Measurements from ENCODE around the gene FRA10AC1. TPM values are rescaled to one million over a fixed set of nuclear protein-coding genes. Genes with fewer than 3 reads are reported as not detected.
"Not testable (repeated sequence)": the region's sequence is repeated elsewhere in the genome, so short reads cannot be mapped to it uniquely, and the experiment has no call there.

The FRA10AC1 gene
- total RNA-seq, 5 donors from 2014 or later (not counting 1 experiment from before 2014, with no cell fraction given): 15.2 to 24.1 (median 18.2) TPM

- no CpG with 5 or more reads among the region's 2 CpGs for WGBS (ENCODE audit: insufficient coverage)
- Mint-ChIP-seq H3K27me3 (no peaks in the 10 kb centered on the region), H3K4me1 (peaks cover 29 to 34% (median 31%) of the 10 kb centered on the region in 3 donors), H3K4me3 (no peak overlapping the region), H3K9me3 (no peaks in the 10 kb centered on the region), H3K36me3 (peaks cover 34% of the 10 kb centered on the region), H3K27ac (no peak overlapping the region)
- no peak for ATAC-seq (replicated peaks in 1 of 4)
- ChIA-PET POLR2A (no interaction called here), CTCF (no interaction called here)
- Histone ChIP-seq H3K4me3 (ENCODE audit: control insufficient read depth in 1 of 2, extremely low read depth in 1 of 2, low read length in 1 of 2) (no peak overlapping the region), H3K9me3 (no peaks in the 10 kb centered on the region), H3K27me3 (replicated peaks in 1 of 2; ENCODE audit: control insufficient read depth in 2 of 2, extremely low read depth in 1 of 2, insufficient read depth in 2 of 2, low read length in 1 of 2) (no peaks in the 10 kb centered on the region), H3K36me3 (ENCODE audit: control insufficient read depth in 2 of 2, extremely low read depth in 1 of 2, insufficient read depth in 1 of 2, low read length in 1 of 2) (peaks cover 3 to 35% of the 10 kb centered on the region in 2 donors), H3K4me1 (ENCODE audit: control insufficient read depth in 1 of 2, extremely low read depth in 1 of 2, insufficient read depth in 2 of 2, low read length in 2 of 2) (peaks cover 8 to 10% of the 10 kb centered on the region in 2 experiments), H3K27ac (ENCODE audit: low read length) (no peak overlapping the region)
- no peak for DNase-seq
Measured at GRCh38 chr10:93697207-93697606, 5.2 kb downstream of the FRA10AC1 start.

DNA sequence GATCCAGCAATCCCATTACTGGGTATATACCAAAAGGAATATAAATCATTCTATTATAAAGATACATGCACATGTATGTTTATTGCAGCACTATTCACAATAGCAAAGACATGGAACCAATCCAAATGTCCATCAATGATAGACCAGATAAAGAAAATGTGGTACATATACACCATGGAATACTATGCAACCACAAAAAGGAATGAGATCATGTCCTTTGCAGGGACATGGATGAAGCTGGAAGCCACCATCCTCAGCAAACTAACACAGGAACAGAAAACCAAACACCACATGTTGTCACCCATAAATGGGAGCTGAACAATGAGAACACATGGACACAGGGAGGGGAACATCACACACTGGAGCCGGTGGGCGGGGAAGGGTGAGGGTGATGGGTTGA is 5.8 kb downstream of the FRA10AC1 start:
- peaks cover 3 to 36% of the 10 kb centered on the region in 2 donors for H3K36me3 ChIP-seq (ENCODE audit: control insufficient read depth in 2 of 2, extremely low read depth in 1 of 2, insufficient read depth in 1 of 2, low read length in 1 of 2)
- not testable (repeated sequence) for H3K27me3 ChIP-seq (replicated peaks in 1 of 2; ENCODE audit: control insufficient read depth in 2 of 2, extremely low read depth in 1 of 2, insufficient read depth in 2 of 2, low read length in 1 of 2); DNase-seq

DNA sequence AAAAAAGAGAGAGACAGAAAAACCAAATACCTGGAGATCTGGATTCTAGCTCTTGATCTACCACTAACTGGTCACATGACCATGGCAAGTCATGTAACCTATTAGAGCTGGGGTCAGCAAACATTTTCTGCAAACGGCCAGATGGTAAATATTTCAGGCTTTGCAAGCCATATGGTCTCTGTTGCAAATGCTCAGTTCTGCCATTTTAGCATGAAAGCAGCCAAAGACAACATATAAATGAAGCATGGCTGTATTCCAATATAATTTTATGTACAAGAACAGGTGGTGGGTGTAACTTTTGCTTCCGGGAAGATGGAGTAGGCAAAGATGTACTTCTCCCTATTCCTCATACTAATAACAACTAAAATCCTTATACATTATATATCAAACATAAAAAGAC is 6.7 kb downstream of the FRA10AC1 start:
- CTCF ChIA-PET: no interaction called here
- Histone ChIP-seq H3K36me3 (ENCODE audit: control insufficient read depth in 2 of 2, extremely low read depth in 1 of 2, insufficient read depth in 1 of 2, low read length in 1 of 2) (peaks cover 3 to 43% of the 10 kb centered on the region in 2 donors), H3K27me3 (replicated peaks in 1 of 2; ENCODE audit: control insufficient read depth in 2 of 2, extremely low read depth in 1 of 2, insufficient read depth in 2 of 2, low read length in 1 of 2) (no peaks in the 10 kb centered on the region), H3K27ac (ENCODE audit: low read length) (no peak overlapping the region), H3K4me3 (ENCODE audit: control insufficient read depth in 1 of 2, extremely low read depth in 1 of 2, low read length in 1 of 2) (no peak overlapping the region), H3K9me3 (no peaks in the 10 kb centered on the region), H3K4me1 (ENCODE audit: control insufficient read depth in 1 of 2, extremely low read depth in 1 of 2, insufficient read depth in 2 of 2, low read length in 2 of 2) (peaks cover 1 to 2% of the 10 kb centered on the region in 2 experiments)
- Mint-ChIP-seq H3K4me3 (no peak overlapping the region), H3K4me1 (peaks cover 29 to 34% (median 31%) of the 10 kb centered on the region in 3 donors), H3K9me3 (no peaks in the 10 kb centered on the region), H3K36me3 (peaks cover 40% of the 10 kb centered on the region), H3K27ac (no peak overlapping the region), H3K27me3 (no peaks in the 10 kb centered on the region)
- no peak for ATAC-seq (replicated peaks in 1 of 4)
- POLR2A ChIA-PET: no interaction called here
- WGBS (ENCODE audit: insufficient coverage): 89% methylated on average over 1 of the region's 2 CpGs
- DNase-seq: no peak

More for the DNA sequence above, 5.8 kb downstream of the FRA10AC1 start:
- H3K4me3 Mint-ChIP-seq; H3K27me3 Mint-ChIP-seq; H3K4me1 ChIP-seq (ENCODE audit: control insufficient read depth in 1 of 2, extremely low read depth in 1 of 2, insufficient read depth in 2 of 2, low read length in 2 of 2); CTCF ChIA-PET; H3K27ac Mint-ChIP-seq; POLR2A ChIA-PET; H3K9me3 Mint-ChIP-seq; H3K9me3 ChIP-seq; H3K27ac ChIP-seq (ENCODE audit: low read length); ATAC-seq (replicated peaks in 1 of 4); H3K4me3 ChIP-seq (ENCODE audit: control insufficient read depth in 1 of 2, extremely low read depth in 1 of 2, low read length in 1 of 2): not testable (repeated sequence)
- peaks cover 29 to 34% (median 31%) of the 10 kb centered on the region in 3 donors for H3K4me1 Mint-ChIP-seq
- H3K36me3 Mint-ChIP-seq: peaks cover 37% of the 10 kb centered on the region
- WGBS (ENCODE audit: insufficient coverage): no CpG with 5 or more reads among the region's 2 CpGs

- Histone ChIP-seq H3K36me3 (ENCODE audit: control insufficient read depth in 2 of 2, extremely low read depth in 1 of 2, insufficient read depth in 1 of 2, low read length in 1 of 2) (peaks cover 0 to 29% of the 10 kb centered on the region in 2 donors), H3K27me3 (replicated peaks in 1 of 2; ENCODE audit: control insufficient read depth in 2 of 2, extremely low read depth in 1 of 2, insufficient read depth in 2 of 2, low read length in 1 of 2) (no peaks in the 10 kb centered on the region), H3K27ac (ENCODE audit: low read length) (no peak overlapping the region), H3K4me1 (ENCODE audit: control insufficient read depth in 1 of 2, extremely low read depth in 1 of 2, insufficient read depth in 2 of 2, low read length in 2 of 2) (no peaks in the 10 kb centered on the region), H3K4me3 (ENCODE audit: control insufficient read depth in 1 of 2, extremely low read depth in 1 of 2, low read length in 1 of 2) (no peak overlapping the region), H3K9me3 (no peaks in the 10 kb centered on the region)
- ChIA-PET CTCF (no interaction called here), POLR2A (no interaction called here)
- Mint-ChIP-seq H3K9me3 (no peaks in the 10 kb centered on the region), H3K36me3 (peaks cover 39% of the 10 kb centered on the region), H3K4me3 (no peak overlapping the region), H3K27me3 (no peaks in the 10 kb centered on the region), H3K27ac (no peak overlapping the region), H3K4me1 (peaks cover 0 to 1% (median 0%) of the 10 kb centered on the region in 3 donors)
- ATAC-seq (replicated peaks in 1 of 4) (no peak), DNase-seq (no peak)
Measured at GRCh38 chr10:93687737-93688136, 14.7 kb downstream of the FRA10AC1 start.

- ATAC-seq (replicated peaks in 1 of 4) (no peak), DNase-seq (peak in 1 of 35 experiments; percentile 13)
- no peaks in the 10 kb centered on the region for H3K4me1 ChIP-seq (ENCODE audit: control insufficient read depth in 1 of 2, extremely low read depth in 1 of 2, insufficient read depth in 2 of 2, low read length in 2 of 2)
- no peaks in the 10 kb centered on the region for H3K9me3 ChIP-seq
- Mint-ChIP-seq H3K36me3 (peaks cover 25% of the 10 kb centered on the region), H3K4me3 (no peak overlapping the region), H3K27me3 (no peaks in the 10 kb centered on the region), H3K4me1 (no peaks in the 10 kb centered on the region), H3K9me3 (no peaks in the 10 kb centered on the region), H3K27ac (no peak overlapping the region)
- H3K4me3 ChIP-seq (ENCODE audit: control insufficient read depth in 1 of 2, extremely low read depth in 1 of 2, low read length in 1 of 2): no peak overlapping the region
- no peak overlapping the region for H3K27ac ChIP-seq (ENCODE audit: low read length)
- no CpG with 5 or more reads among the region's 4 CpGs for WGBS (ENCODE audit: insufficient coverage)
- no peaks in the 10 kb centered on the region for H3K27me3 ChIP-seq (replicated peaks in 1 of 2; ENCODE audit: control insufficient read depth in 2 of 2, extremely low read depth in 1 of 2, insufficient read depth in 2 of 2, low read length in 1 of 2)
- ChIA-PET POLR2A (interaction anchor here in 1 of 2 donors (0.5 kb wide), 1 partner anchor 24 kb away, joined by 3 read pairs; no protein-coding TSS in a partner anchor), CTCF (interaction anchor here in 1 of 2 donors (0.5 kb wide), 1 partner anchor 9 kb away, joined by 5 read pairs; no protein-coding TSS in a partner anchor)
- peaks cover 0 to 33% of the 10 kb centered on the region in 2 donors for H3K36me3 ChIP-seq (ENCODE audit: control insufficient read depth in 2 of 2, extremely low read depth in 1 of 2, insufficient read depth in 1 of 2, low read length in 1 of 2)
Measured at GRCh38 chr10:93680412-93681047, 21.9 kb downstream of the FRA10AC1 start.

DNA sequence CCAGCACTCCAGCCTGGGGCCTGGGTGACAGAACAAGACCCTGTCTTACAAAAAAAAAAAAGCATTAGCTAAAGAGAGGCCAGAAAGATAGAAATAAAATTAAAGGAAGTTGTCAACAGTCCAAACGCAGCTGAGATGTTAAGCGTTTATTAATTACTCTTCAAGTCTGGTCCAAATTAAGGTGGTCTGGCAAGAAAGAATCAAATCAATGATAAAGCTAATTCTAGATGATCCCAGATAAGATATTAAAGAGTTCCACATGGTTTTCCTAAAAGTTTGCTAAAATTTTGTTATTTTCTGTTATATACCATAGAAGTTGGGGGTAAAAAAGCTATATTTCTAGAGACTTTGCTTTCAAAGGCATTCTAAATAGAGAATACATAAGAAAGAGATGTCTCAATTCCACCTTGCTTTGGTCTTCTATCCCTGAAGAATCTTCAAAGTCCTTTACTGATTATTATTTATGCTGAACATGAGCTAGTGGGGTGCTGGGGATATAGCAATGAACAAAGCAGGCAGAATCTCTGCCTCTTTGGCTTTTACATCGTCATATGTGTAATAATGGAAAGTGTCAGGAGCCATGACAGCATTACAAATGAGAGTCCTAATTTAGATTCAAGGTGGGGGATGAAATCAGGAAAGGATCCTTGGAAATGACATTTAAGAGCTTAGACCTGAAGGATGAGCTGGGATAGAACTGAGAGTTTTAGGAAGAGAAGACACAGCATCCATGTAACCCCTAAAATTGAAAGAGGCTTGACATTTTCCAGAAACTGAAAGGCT is 23.4 kb downstream of the FRA10AC1 start:
- Mint-ChIP-seq H3K4me3 (no peak overlapping the region), H3K9me3 (no peaks in the 10 kb centered on the region), H3K27me3 (no peaks in the 10 kb centered on the region), H3K36me3 (peaks cover 28% of the 10 kb centered on the region), H3K27ac (no peak overlapping the region), H3K4me1 (peaks cover 0 to 7% (median 0%) of the 10 kb centered on the region in 3 donors)
- ChIA-PET CTCF (interaction anchor here (0.6 to 1.0 kb wide), 3 partner anchors 8 to 680 kb away, joined by 3 to 10 read pairs (median 4); no protein-coding TSS in a partner anchor), POLR2A (interaction anchor here in 1 of 2 donors (0.5 to 0.6 kb wide), 2 partner anchors 10 to 661 kb away, joined by 4 to 7 read pairs; no protein-coding TSS in a partner anchor)
- H3K27me3 ChIP-seq (replicated peaks in 1 of 2; ENCODE audit: control insufficient read depth in 2 of 2, extremely low read depth in 1 of 2, insufficient read depth in 2 of 2, low read length in 1 of 2): no peaks in the 10 kb centered on the region
- H3K4me1 ChIP-seq (ENCODE audit: control insufficient read depth in 1 of 2, extremely low read depth in 1 of 2, insufficient read depth in 2 of 2, low read length in 2 of 2): no peaks in the 10 kb centered on the region
- H3K4me3 ChIP-seq (ENCODE audit: control insufficient read depth in 1 of 2, extremely low read depth in 1 of 2, low read length in 1 of 2): no peak overlapping the region
- peaks cover 0 to 42% of the 10 kb centered on the region in 2 donors for H3K36me3 ChIP-seq (ENCODE audit: control insufficient read depth in 2 of 2, extremely low read depth in 1 of 2, insufficient read depth in 1 of 2, low read length in 1 of 2)
- 97% methylated on average over 3 of the region's 3 CpGs for WGBS (ENCODE audit: insufficient coverage)
- ATAC-seq (replicated peaks in 1 of 4) (no peak), DNase-seq (no peak)
- no peaks in the 10 kb centered on the region for H3K9me3 ChIP-seq
- H3K27ac ChIP-seq (ENCODE audit: low read length): no peak overlapping the region

Measured in T-cell (primary cell).